CD14-positive monocyte (primary cell): ENCODE data around the gene FIZ1. TPM values are rescaled to one million over a fixed set of nuclear protein-coding genes. Genes with fewer than 3 reads are reported as not detected.

Experiments used
- DNase-seq, 3 donors: peaks; one replicate each; pipeline ENCODE4 v3.0.0-alpha.2; 2011 to 2022
- H2AFZ ChIP-seq: 2 replicates; pipeline ENCODE4 v1.6.0; 2012; ENCODE audit warnings: mild to moderate bottlenecking, low read depth, low read length, inconsistent platforms; ENCODE audit not compliant: insufficient read depth, poor library complexity, severe bottlenecking
- H3K27ac ChIP-seq, 2 donors: 1 replicate in 1 of 2; 2 replicates in 1 of 2; pipeline ENCODE4 v1.5.1; 2012 to 2013; ENCODE audit warnings: low read length in 2 of 2, control low read depth in 1 of 2, inconsistent platforms in 1 of 2, low read depth in 1 of 2, mild to moderate bottlenecking in 1 of 2
- H3K27me3 ChIP-seq, 2 donors: one replicate each; pipeline versions ENCODE4 v1.6.0 to v1.6.1; 2011 to 2013; ENCODE audit warnings: low read length in 2 of 2; ENCODE audit not compliant: control insufficient read depth in 2 of 2, insufficient read depth in 2 of 2
- H3K36me3 ChIP-seq, 2 donors: replicated peaks in 1 of 2; 1 replicate in 1 of 2; 2 replicates in 1 of 2; pipeline versions ENCODE4 v1.5.1 to v1.6.1; 2012 to 2013; ENCODE audit warnings: low read length in 2 of 2, control low read depth in 1 of 2, inconsistent platforms in 1 of 2, mild to moderate bottlenecking in 1 of 2; ENCODE audit not compliant: insufficient read depth in 2 of 2, control insufficient read depth in 1 of 2
- H3K4me1 ChIP-seq, 2 donors: 1 replicate in 1 of 2; 2 replicates in 1 of 2; pipeline versions ENCODE4 v1.5.1 to v1.6.1; 2012 to 2013; ENCODE audit warnings: low read length in 2 of 2, control low read depth in 1 of 2, inconsistent platforms in 1 of 2, mild to moderate bottlenecking in 1 of 2, moderate library complexity in 1 of 2; ENCODE audit not compliant: insufficient read depth in 2 of 2, control insufficient read depth in 1 of 2
- H3K4me2 ChIP-seq: replicated peaks from 2 replicates; pipeline ENCODE3; 2012; ENCODE audit warnings: low read length, moderate library complexity, mild to moderate bottlenecking; ENCODE audit not compliant: poor library complexity, severe bottlenecking; ENCODE audit errors: extremely low read depth
- H3K4me3 ChIP-seq, 3 experiments: fragments of 200-600 bp in 1 of 3; sonication (generic) in 1 of 3; replicated peaks in 1 of 3; 1 replicate in 2 of 3; 2 replicates in 1 of 3; pipeline ENCODE4 v1.5.1; 2011 to 2013; ENCODE audit warnings: low read length in 3 of 3, mild to moderate bottlenecking in 3 of 3, control low read depth in 2 of 3, low read depth in 2 of 3, inconsistent platforms in 1 of 3, moderate library complexity in 1 of 3
- H3K79me2 ChIP-seq: 2 replicates; pipeline ENCODE4 v1.6.0; 2012; ENCODE audit warnings: mild to moderate bottlenecking, control low read depth, inconsistent platforms, low read length, moderate library complexity; ENCODE audit not compliant: insufficient read depth
- H3K9ac ChIP-seq: 2 replicates; pipeline ENCODE4 v1.6.0; 2017; ENCODE audit warnings: low read length, mild to moderate bottlenecking; ENCODE audit not compliant: insufficient read depth, poor library complexity, severe bottlenecking
- H3K9me3 ChIP-seq, 2 donors: replicated peaks in 1 of 2; 1 replicate in 1 of 2; 2 replicates in 1 of 2; pipeline versions ENCODE4 v1.5.1 to v1.6.1; 2012 to 2013; ENCODE audit warnings: low read length in 2 of 2, control low read depth in 1 of 2; ENCODE audit not compliant: control insufficient read depth in 1 of 2, insufficient read depth in 1 of 2
- H4K20me1 ChIP-seq: 2 replicates; pipeline ENCODE4 v1.6.0; 2012; ENCODE audit warnings: mild to moderate bottlenecking, low read length, control low read depth, moderate library complexity; ENCODE audit not compliant: insufficient read depth
- H3K27ac Mint-ChIP-seq, 7 donors: one replicate each; pipeline ENCODE4 v1.8.0; 2020; ENCODE audit warnings: mild to moderate bottlenecking in 7 of 7, mixed read lengths in 7 of 7, moderate library complexity in 6 of 7, inconsistent platforms in 2 of 7
- H3K27me3 Mint-ChIP-seq, 3 donors: one replicate each; pipeline ENCODE4 v1.8.0; 2021 to 2022; ENCODE audit warnings: low read depth in 3 of 3, mild to moderate bottlenecking in 3 of 3, mixed read lengths in 3 of 3, moderate library complexity in 3 of 3, inconsistent platforms in 1 of 3
- H3K36me3 Mint-ChIP-seq, 2 donors: one replicate each; pipeline ENCODE4 v1.8.0; 2020; ENCODE audit warnings: mixed read lengths in 2 of 2, inconsistent platforms in 1 of 2, mild to moderate bottlenecking in 1 of 2
- H3K4me1 Mint-ChIP-seq: one replicate; pipeline ENCODE4 v1.8.0; 2020; ENCODE audit warnings: mild to moderate bottlenecking, mixed read lengths
- H3K4me3 Mint-ChIP-seq, 2 donors: one replicate each; pipeline ENCODE4 v1.8.0; 2020; ENCODE audit warnings: mild to moderate bottlenecking in 2 of 2, mixed read lengths in 2 of 2, moderate library complexity in 1 of 2
- H3K9me3 Mint-ChIP-seq, 7 donors: one replicate each; pipeline ENCODE4 v1.8.0; 2020 to 2022; ENCODE audit warnings: mixed read lengths in 7 of 7, mild to moderate bottlenecking in 6 of 7, moderate library complexity in 6 of 7, inconsistent platforms in 2 of 7
- CTCF ChIP-seq: fragments of 200-600 bp; IDR thresholded peaks from one replicate; pipeline ENCODE4 v1.8.0; 2022; ENCODE audit warnings: antibody characterized with exemption, mild to moderate bottlenecking
- whole genome bisulfite sequencing: methylation state at CpG from one replicate; pipeline ENCODE4 v1.1.5; 2013; ENCODE audit warnings: missing lambda C conversion rate; ENCODE audit not compliant: insufficient coverage; 5-methylcytosine and 5-hydroxymethylcytosine counted together
- intact Hi-C, 2 donors: fragments of 100-400 bp; cut with micrococcal nuclease; formaldehyde crosslinking; loops; one replicate each; pipeline versions ENCODE4 v1.15.0 to v1.15.1; 2023
- polyA plus RNA-seq, 3 donors: library from polyadenylated mRNA; depleted of rRNA in 1 of 3; unstranded in 2 of 3; stranded (reverse) in 1 of 3; fragments of 300-500 nt in 2 of 3; fragments of >200 nt in 1 of 3; fragmentation: Illumina TruSeq in 2 of 3; gene quantifications; 1 replicate in 2 of 3; 2 replicates in 1 of 3; pipeline ENCODE4 v1.2.3, GENCODE V29; 2012 to 2021

The FIZ1 gene
- polyA plus RNA-seq, 3 donors = 1.2 to 2.6 (median 1.6) TPM

GRCh38 chr19:55623561-55623960 lies 24.2 kb upstream of the FIZ1 start:
- Mint-ChIP-seq H3K36me3 (peaks cover 7 to 15% of the 10 kb centered on the region in 2 donors), H3K4me1 (peaks cover 48% of the 10 kb centered on the region), H3K9me3 (peaks cover 0 to 4% (median 0%) of the 10 kb centered on the region in 7 donors), H3K27ac (peak overlapping the region; percentile 91 to 99 (median 98)), H3K4me3 (peak overlapping the region; percentile 85 to 94), H3K27me3 (peaks cover 0 to 8% (median 1%) of the 10 kb centered on the region in 3 donors)
- intact Hi-C loops = loop anchor here in 1 of 2 donors (5.0 kb wide), 1 partner anchor 36 kb away; no protein-coding TSS in a partner anchor
- Histone ChIP-seq H3K9me3 (no peaks in the 10 kb centered on the region), H2AFZ (no peak overlapping the region), H3K27ac (peak overlapping the region in 1 of 2 donors; percentile 66), H3K4me2 (peak overlapping the region; percentile 70), H3K79me2 (peaks cover 17% of the 10 kb centered on the region), H3K4me3 (peak overlapping the region in 1 of 3 experiments; percentile 85), H3K36me3 (no peaks in the 10 kb centered on the region), H3K27me3 (no peaks in the 10 kb centered on the region), H3K9ac (no peak overlapping the region), H4K20me1 (no peaks in the 10 kb centered on the region), H3K4me1 (peaks cover 53 to 62% of the 10 kb centered on the region in 2 donors)
- TF ChIP-seq CTCF = no peak
- 84% methylated on average over 5 of the region's 7 CpGs for WGBS
- DNase-seq = no peak

- Histone ChIP-seq H3K4me1 (peaks cover 58 to 67% of the 10 kb centered on the region in 2 donors), H3K4me3 (peak overlapping the region in 1 of 3 experiments; percentile 85), H3K79me2 (peaks cover 17% of the 10 kb centered on the region), H3K9ac (no peak overlapping the region), H3K4me2 (peak overlapping the region; percentile 70), H3K27me3 (no peaks in the 10 kb centered on the region), H4K20me1 (no peaks in the 10 kb centered on the region), H2AFZ (no peak overlapping the region), H3K27ac (no peak overlapping the region), H3K36me3 (no peaks in the 10 kb centered on the region), H3K9me3 (no peaks in the 10 kb centered on the region)
- Mint-ChIP-seq H3K36me3 (peaks cover 7 to 15% of the 10 kb centered on the region in 2 donors), H3K27ac (peak overlapping the region in 6 of 7 donors; percentile 91 to 99 (median 98)), H3K4me3 (no peak overlapping the region), H3K4me1 (peaks cover 53% of the 10 kb centered on the region), H3K27me3 (peaks cover 0 to 8% (median 1%) of the 10 kb centered on the region in 3 donors), H3K9me3 (peaks cover 0 to 4% (median 0%) of the 10 kb centered on the region in 7 donors)
- no peak for TF ChIP-seq CTCF
- intact Hi-C loops = loop anchor here in 1 of 2 donors (5.0 kb wide), 1 partner anchor 36 kb away; no protein-coding TSS in a partner anchor
- no peak for DNase-seq
- WGBS = 100% methylated on average over 6 of the region's 7 CpGs
Measured at GRCh38 chr19:55623130-55623529, 23.8 kb upstream of the FIZ1 start.
